ENCODE data around the gene CKAP5.

The CKAP5 gene

DNA sequence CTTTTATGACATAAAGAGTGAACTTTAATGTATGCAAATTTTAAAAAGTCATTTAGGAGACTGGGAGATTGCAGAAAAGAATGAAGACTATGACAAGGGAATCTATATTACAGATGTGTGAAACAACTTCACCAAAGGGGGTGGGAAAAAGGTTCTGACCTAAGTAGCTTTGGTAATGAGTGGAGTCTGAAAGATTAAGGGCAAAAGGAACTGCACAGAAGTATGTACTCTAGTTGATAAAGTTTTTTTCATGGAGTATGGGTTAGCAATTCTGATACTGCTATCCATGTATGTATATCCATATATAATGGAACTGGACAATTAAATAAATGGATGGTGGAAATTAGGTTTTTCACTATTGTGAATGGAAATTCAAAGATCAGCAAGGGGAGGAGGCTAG lies 9.2 kb downstream of the CKAP5 start:
- TF ChIP-seq, protein P1, sequence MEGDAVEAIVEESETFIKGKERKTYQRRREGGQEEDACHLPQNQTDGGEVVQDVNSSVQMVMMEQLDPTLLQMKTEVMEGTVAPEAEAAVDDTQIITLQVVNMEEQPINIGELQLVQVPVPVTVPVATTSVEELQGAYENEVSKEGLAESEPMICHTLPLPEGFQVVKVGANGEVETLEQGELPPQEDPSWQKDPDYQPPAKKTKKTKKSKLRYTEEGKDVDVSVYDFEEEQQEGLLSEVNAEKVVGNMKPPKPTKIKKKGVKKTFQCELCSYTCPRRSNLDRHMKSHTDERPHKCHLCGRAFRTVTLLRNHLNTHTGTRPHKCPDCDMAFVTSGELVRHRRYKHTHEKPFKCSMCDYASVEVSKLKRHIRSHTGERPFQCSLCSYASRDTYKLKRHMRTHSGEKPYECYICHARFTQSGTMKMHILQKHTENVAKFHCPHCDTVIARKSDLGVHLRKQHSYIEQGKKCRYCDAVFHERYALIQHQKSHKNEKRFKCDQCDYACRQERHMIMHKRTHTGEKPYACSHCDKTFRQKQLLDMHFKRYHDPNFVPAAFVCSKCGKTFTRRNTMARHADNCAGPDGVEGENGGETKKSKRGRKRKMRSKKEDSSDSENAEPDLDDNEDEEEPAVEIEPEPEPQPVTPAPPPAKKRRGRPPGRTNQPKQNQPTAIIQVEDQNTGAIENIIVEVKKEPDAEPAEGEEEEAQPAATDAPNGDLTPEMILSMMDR (IDR thresholded peaks at IDR 0.05; ENCODE audit: insufficient read depth, low read length, missing control alignments): no peak
- POLR2A ChIA-PET: no interaction called here
- H3K4me3 ChIP-seq (ENCODE audit: low read depth, low read length): no peak overlapping the region
- no peak for DNase-seq (ENCODE audit: low read depth, low spot score)
- CTCF ChIA-PET: no interaction called here

DNA sequence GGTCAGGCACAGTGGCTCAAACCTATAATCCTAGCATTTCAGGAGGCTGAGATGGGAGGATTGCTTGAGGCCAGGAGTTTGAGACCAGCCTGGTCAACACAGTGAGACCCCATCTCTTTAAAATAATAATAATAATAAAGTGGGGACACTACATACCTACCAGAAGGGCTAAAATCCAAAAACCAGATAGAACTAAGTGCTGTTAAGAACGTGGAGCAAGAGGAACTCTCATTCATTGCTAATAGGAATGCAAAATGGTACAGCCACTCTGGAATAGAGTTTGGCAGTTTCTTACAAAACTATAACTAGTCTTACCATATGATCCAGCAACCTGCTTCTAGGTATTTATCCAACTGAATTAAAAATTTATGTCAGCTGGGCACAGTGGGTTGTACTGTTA lies 9.6 kb downstream of the CKAP5 start:
- POLR2A ChIA-PET: no interaction called here
- TF ChIP-seq, protein P1 (IDR thresholded peaks at IDR 0.05; ENCODE audit: insufficient read depth, low read length, missing control alignments): no peak
- H3K4me3 ChIP-seq (ENCODE audit: low read depth, low read length): no peak overlapping the region
- CTCF ChIA-PET: no interaction called here
- no peak for DNase-seq (ENCODE audit: low read depth, low spot score)

DNA sequence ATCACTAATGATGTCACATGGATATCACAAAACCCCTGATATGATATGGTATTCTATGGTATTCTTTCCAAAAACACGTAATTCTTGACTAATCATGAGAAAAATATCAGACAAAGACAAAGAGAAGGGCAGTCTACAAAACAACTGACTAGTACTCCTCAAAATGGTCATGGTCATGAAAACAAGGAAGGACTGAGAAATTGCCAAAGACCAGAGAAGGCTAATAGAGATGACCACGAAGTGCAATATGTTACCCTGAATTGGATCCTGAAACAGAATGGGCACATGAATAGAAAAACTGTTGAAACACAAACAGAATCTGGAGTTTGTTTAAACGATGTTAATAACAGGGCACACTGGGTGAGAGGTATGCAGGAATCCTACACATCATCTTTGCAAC lies 10.2 kb downstream of the CKAP5 start:
- TF ChIP-seq, protein P1 (IDR thresholded peaks at IDR 0.05; ENCODE audit: insufficient read depth, low read length, missing control alignments): no peak
- CTCF ChIA-PET: interaction anchor here (1.0 kb wide), 1 partner anchor 27 kb away, joined by 5 read pairs; no protein-coding TSS in a partner anchor
- H3K4me3 ChIP-seq (ENCODE audit: low read depth, low read length): no peak overlapping the region
- POLR2A ChIA-PET: no interaction called here
- no peak for DNase-seq (ENCODE audit: low read depth, low spot score)

DNA sequence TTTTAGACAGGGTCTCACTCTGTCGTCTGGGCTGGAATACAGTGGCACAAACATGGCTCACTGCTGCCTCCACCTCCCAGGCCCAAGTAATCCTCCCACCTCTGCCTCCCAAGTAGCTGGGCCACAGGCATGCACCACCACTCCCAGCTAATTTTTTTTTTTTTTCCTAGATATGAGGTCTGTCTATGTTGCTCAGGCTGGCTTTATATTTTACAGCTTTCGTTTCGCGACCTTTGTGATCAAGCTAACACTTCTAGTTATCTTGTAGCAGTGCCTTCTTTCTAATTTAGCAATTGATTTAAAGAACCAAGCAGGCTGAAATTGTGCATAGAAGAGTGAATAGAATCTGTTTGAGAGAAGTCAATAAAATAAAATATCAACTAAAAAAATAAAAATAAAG lies 11.3 kb downstream of the CKAP5 start:
- DNase-seq (ENCODE audit: low read depth, low spot score): no peak
- TF ChIP-seq, protein P1 (IDR thresholded peaks at IDR 0.05; ENCODE audit: insufficient read depth, low read length, missing control alignments): no peak
- ChIA-PET POLR2A (no interaction called here), CTCF (no interaction called here)
- no peak overlapping the region for H3K4me3 ChIP-seq (ENCODE audit: low read depth, low read length)

DNA sequence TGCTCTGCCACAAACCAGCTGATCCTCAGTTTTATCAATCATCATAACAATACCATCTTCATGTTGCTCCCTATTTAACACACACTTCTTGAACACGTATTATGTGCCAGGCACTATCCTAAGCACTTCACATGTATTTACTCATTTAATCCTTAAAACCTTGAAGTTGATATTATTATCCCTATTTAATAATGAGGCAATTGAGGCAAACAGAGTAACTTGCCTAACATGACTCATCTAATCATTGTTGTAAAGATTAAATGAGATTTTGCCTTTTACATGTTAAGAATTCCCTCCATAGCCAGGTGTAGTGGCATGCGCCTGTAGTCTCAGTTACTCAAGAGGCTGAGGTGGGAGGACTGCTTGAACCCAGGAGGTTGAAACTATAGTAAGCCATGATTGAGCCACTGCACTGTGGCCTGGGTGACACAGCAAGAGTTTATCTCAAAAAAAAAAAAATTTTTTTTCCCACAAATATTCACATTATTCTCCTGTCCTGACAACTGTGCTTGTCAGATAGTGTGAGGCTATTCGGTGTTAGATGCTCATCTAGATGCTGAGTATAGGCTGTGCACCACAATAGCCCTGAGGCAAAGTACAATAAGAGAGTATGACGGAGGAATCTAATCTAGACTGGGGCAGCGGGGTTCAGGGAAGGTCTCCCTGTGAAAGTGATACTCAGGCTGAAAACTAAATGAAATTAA lies 13.4 kb downstream of the CKAP5 start:
- DNase-seq (ENCODE audit: low read depth, low spot score): no peak
- H3K4me3 ChIP-seq (ENCODE audit: low read depth, low read length): no peak overlapping the region
- TF ChIP-seq, protein P1 (IDR thresholded peaks at IDR 0.05; ENCODE audit: insufficient read depth, low read length, missing control alignments): no peak
- ChIA-PET CTCF (no interaction called here), POLR2A (interaction anchor here (1.4 kb wide), 1 partner anchor 14 kb away, joined by 3 read pairs; the partner anchor contains the start of gene CKAP5)

DNA sequence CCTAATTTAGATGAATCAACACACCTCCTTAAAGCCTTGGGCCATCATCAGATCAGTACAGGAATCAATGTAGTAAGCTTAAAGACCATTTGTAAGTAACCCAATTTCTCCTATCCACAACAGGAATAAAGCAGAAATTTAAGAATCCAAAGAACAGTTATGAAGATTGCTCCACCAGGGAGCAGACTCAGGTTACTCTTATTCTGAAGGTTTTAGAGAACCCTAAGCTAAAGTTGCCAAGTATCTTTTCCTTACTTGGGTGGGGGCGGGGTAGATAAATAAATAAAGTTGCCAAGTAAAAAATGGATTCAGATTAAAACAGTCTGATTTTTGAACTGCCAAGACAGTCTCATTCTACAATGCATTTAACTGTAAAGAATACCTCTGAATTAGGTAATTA lies 18.1 kb downstream of the CKAP5 start:
- no peak for DNase-seq (ENCODE audit: low read depth, low spot score)
- ChIA-PET CTCF (interaction anchor here (1.0 to 2.2 kb wide), 3 partner anchors 16 to 325 kb away, joined by 3 to 5 read pairs (median 3); no protein-coding TSS in a partner anchor), POLR2A (no interaction called here)
- TF ChIP-seq, protein P1 (IDR thresholded peaks at IDR 0.05; ENCODE audit: insufficient read depth, low read length, missing control alignments): no peak
- no peak overlapping the region for H3K4me3 ChIP-seq (ENCODE audit: low read depth, low read length)
